K562 (cell line): Measurements from ENCODE around the gene SLC35A2. TPM values are rescaled to one million over a fixed set of nuclear protein-coding genes. Genes with fewer than 3 reads are reported as not detected.
A peak's percentile ranks its signal among the peaks of the same experiment; 100 is the strongest.

Experiments
- ADNP ChIP-seq: fragments of 200-800 bp; sonication (Bioruptor generic); IDR thresholded peaks from 2 replicates; pipeline ENCODE4 v1.6.1; 2016; ENCODE audit warnings: missing genetic modification characterization, missing compliant biosample characterization
- ARID2 ChIP-seq: fragments of 450-650 bp; IDR thresholded peaks from 2 replicates; pipeline ENCODE4 v1.6.1; 2017; ENCODE audit warnings: antibody characterized with exemption, mild to moderate bottlenecking
- BDP1 ChIP-seq: IDR thresholded peaks from 3 replicates; pipeline ENCODE4 v1.6.1; 2011; ENCODE audit not compliant: insufficient read length, insufficient read depth
- CBX5 ChIP-seq: IDR thresholded peaks from 2 replicates; pipeline ENCODE4 v1.6.1; 2014; ENCODE audit warnings: low read depth, borderline replicate concordance
- CLOCK ChIP-seq: fragments of 250-450 bp; sonication (Bioruptor Pico); IDR thresholded peaks from 2 replicates; pipeline ENCODE4 v1.4.0; 2020; ENCODE audit warnings: mild to moderate bottlenecking, moderate library complexity, borderline replicate concordance
- ERF ChIP-seq: fragments of 450-650 bp; formaldehyde crosslinking; IDR thresholded peaks from 2 replicates; pipeline ENCODE4 v1.4.0; 2020; ENCODE audit warnings: mild to moderate bottlenecking, mixed read lengths
- FOS ChIP-seq: IDR thresholded peaks from 3 replicates; pipeline ENCODE4 v1.6.1; 2011; ENCODE audit not compliant: insufficient read length; ENCODE audit errors: extremely low read depth
- FOSL1 ChIP-seq: fragments of 200-800 bp; sonication (Bioruptor generic); conservative IDR thresholded peaks from 2 replicates; pipeline ENCODE4 v1.6.1; 2016; ENCODE audit warnings: missing genetic modification characterization, missing compliant biosample characterization
- GATAD2B ChIP-seq: fragments of 450-650 bp; IDR thresholded peaks from 2 replicates; pipeline ENCODE4 v1.6.1; 2017; ENCODE audit warnings: mild to moderate bottlenecking, borderline replicate concordance
- HDAC6 ChIP-seq: IDR thresholded peaks from 2 replicates; pipeline ENCODE4 v1.6.1; 2012; ENCODE audit warnings: low read depth, mild to moderate bottlenecking, control low read depth, inconsistent platforms, low read length, moderate library complexity
- HNRNPH1 ChIP-seq: fragments of 200-400 bp; formaldehyde crosslinking; optimal IDR thresholded peaks from 2 replicates; pipeline ENCODE3; 2017; ENCODE audit warnings: low read depth, mild to moderate bottlenecking, low read length, moderate library complexity
- HOXB6 ChIP-seq: fragments of 250-450 bp; sonication (Bioruptor Pico); IDR thresholded peaks from 2 replicates; pipeline ENCODE4 v1.5.1; 2022; ENCODE audit warnings: mild to moderate bottlenecking, borderline replicate concordance
- JUN ChIP-seq, 2 experiments: sonication (generic) in 1 of 2; formaldehyde crosslinking in 1 of 2; IDR thresholded peaks; 2 replicates each; pipeline versions ENCODE4 v1.6.1 to v1.8.0; 2012 to 2022; ENCODE audit warnings: borderline replicate concordance in 2 of 2, mild to moderate bottlenecking in 2 of 2, improper control_type of control experiment in 1 of 2, low read depth in 1 of 2, low read length in 1 of 2, missing genetic modification reagents in 1 of 2
- MEF2D ChIP-seq: conservative IDR thresholded peaks from 2 replicates; pipeline ENCODE4 v1.6.1; 2016; ENCODE audit warnings: low read depth, missing genetic modification characterization, missing compliant biosample characterization
- OTX1 ChIP-seq: fragments of 450-650 bp; formaldehyde crosslinking; IDR thresholded peaks from 2 replicates; pipeline ENCODE4 v1.4.0; 2022; ENCODE audit warnings: mild to moderate bottlenecking
- PCBP1 ChIP-seq: fragments of 200-400 bp; formaldehyde crosslinking; IDR thresholded peaks from 2 replicates; pipeline ENCODE4 v1.6.1; 2018; ENCODE audit warnings: mild to moderate bottlenecking, low read depth, low read length; ENCODE audit not compliant: poor library complexity, severe bottlenecking
- RNF219 ChIP-seq: fragments of 250-450 bp; sonication (Bioruptor Pico); IDR thresholded peaks from 2 replicates; pipeline ENCODE4 v1.5.0; 2022; ENCODE audit warnings: mild to moderate bottlenecking
- SAFB2 ChIP-seq: fragments of 200-400 bp; formaldehyde crosslinking; IDR thresholded peaks from 2 replicates; pipeline ENCODE4 v1.6.1; 2018; ENCODE audit warnings: borderline replicate concordance, low read length, low read depth, moderate library complexity; ENCODE audit not compliant: severe bottlenecking
- SAP30 ChIP-seq: fragments of 200-600 bp; sonication (generic); IDR thresholded peaks from 2 replicates; pipeline ENCODE4 v1.6.1; 2012; ENCODE audit warnings: borderline replicate concordance, low read depth, mild to moderate bottlenecking, moderate library complexity, low read length, control low read depth, inconsistent platforms; ENCODE audit not compliant: insufficient read depth, poor library complexity, severe bottlenecking
- WHSC1 ChIP-seq: IDR thresholded peaks from one replicate; pipeline ENCODE4 v1.6.1; 2012; ENCODE audit warnings: low read length, control low read depth, inconsistent platforms
- ZNF23 ChIP-seq: fragments of 250-450 bp; sonication (Bioruptor Pico); IDR thresholded peaks from 2 replicates; pipeline ENCODE4 v1.4.0; 2020; ENCODE audit warnings: mild to moderate bottlenecking
- ZNF311 ChIP-seq: fragments of 250-450 bp; sonication (Bioruptor Pico); IDR thresholded peaks from 2 replicates; pipeline ENCODE4 v1.4.0; 2020; ENCODE audit warnings: mild to moderate bottlenecking, moderate library complexity
- ZNF41 ChIP-seq: fragments of 250-450 bp; sonication (Bioruptor Pico); conservative IDR thresholded peaks from 2 replicates; pipeline ENCODE4 v1.4.0; 2020; ENCODE audit warnings: mild to moderate bottlenecking
- ZNF707 ChIP-seq: fragments of 250-450 bp; sonication (Bioruptor Pico); conservative IDR thresholded peaks from 2 replicates; pipeline ENCODE4 v1.8.0; 2022; ENCODE audit warnings: inconsistent platforms, mild to moderate bottlenecking, moderate library complexity
- polyA plus RNA-seq, 8 experiments: library from polyadenylated mRNA; depleted of rRNA in 4 of 8; stranded (reverse) in 5 of 8; unstranded in 3 of 8; fragments of >200 nt; fragmentation: Nextera tagmentation in 2 of 8; fragmentation: Illumina TruSeq in 1 of 8; extraction: Ambion mirVana in 2 of 8; extraction: Trizol in 1 of 8; gene quantifications; 2 replicates each; pipeline versions ENCODE4 v1.2.1 to v1.2.3, GENCODE V29; 2011 to 2014; ENCODE audit warnings: inconsistent platforms in 1 of 8, missing spikeins in 1 of 8
- total RNA-seq, 7 experiments: library from RNA; depleted of rRNA in 6 of 7; stranded (reverse); fragments of >200 nt in 6 of 7; fragmentation: Illumina TruSeq in 2 of 7; extraction: Trizol in 2 of 7; gene quantifications; 2 replicates each; pipeline versions ENCODE4 v1.2.1 to v1.2.3, GENCODE V29; 2011 to 2021; ENCODE audit warnings: low replicate concordance in 1 of 7

The SLC35A2 gene
- total and polyA plus RNA-seq, 9 of the 15 experiments (the other 6 are each of a cell fraction or from before 2014, with no cell fraction given) = 3.3 to 38.9 (median 20.0) TPM

- TF ChIP-seq OTX1 (CRISPR knock-in tag) (0 out of 2 replicates have a peak, but pooled peaks have one; percentile 45), ZNF23 (CRISPR knock-in tag) (no peak), HDAC6 (no peak), MEF2D (no peak), ADNP (tag) (no peak), GATAD2B (no peak), BDP1 (no peak), ARID2 (no peak), RNF219 (CRISPR knock-in tag) (no peak), SAP30 (no peak), FOSL1 (peak; percentile 18; the same call in 1 of the 2 replicates), PCBP1 (no peak), FOS (peak; percentile 84), WHSC1 (no peak), SAFB2 (no peak), ERF (CRISPR knock-in tag) (no peak), HNRNPH1 (no peak), CLOCK (no peak), HOXB6 (no peak), ZNF41 (CRISPR knock-in tag) (no peak), ZNF311 (no peak), CBX5 (no peak), ZNF707 (CRISPR knock-in tag) (no peak), JUN (IDR thresholded peaks at IDR 0.05; ENCODE audit: borderline replicate concordance, low read depth, low read length) (peak; percentile 32; the same call in 1 of the 2 replicates), JUN (CRISPR knock-in tag; IDR thresholded peaks at IDR 0.05; ENCODE audit: borderline replicate concordance) (no peak)
Observed at GRCh38 chrX:48957827-48958634, 46.6 kb upstream of the SLC35A2 start (continued).
